Neural cell (in vitro differentiated cells): ENCODE measurements around the gene CCND1. TPM values are rescaled to one million over a fixed set of nuclear protein-coding genes. Genes with fewer than 3 reads are reported as not detected.

ENCODE experiments used
- H2AFZ ChIP-seq: fragments of 200-600, 300-800 bp; sonication (generic), shearing (Covaris generic); 2 replicates; pipeline ENCODE4 v1.6.0; 2014; ENCODE audit warnings: low read depth, mild to moderate bottlenecking, antibody characterized with exemption, low read length, moderate library complexity
- H3F3A ChIP-seq: fragments of 200-600 bp; shearing (Covaris generic); 2 replicates; pipeline ENCODE4 v1.6.1; 2016; ENCODE audit warnings: mild to moderate bottlenecking, moderate library complexity, mixed read lengths, antibody characterized with exemption, low read length; ENCODE audit not compliant: insufficient read depth, poor library complexity, severe bottlenecking
- H3K27ac ChIP-seq: fragments of 200-600, 300-800 bp; sonication (generic), shearing (Covaris generic); 2 replicates; pipeline ENCODE4 v1.5.1; 2014; ENCODE audit warnings: mild to moderate bottlenecking, low read length, moderate library complexity
- H3K27me3 ChIP-seq: fragments of 300-800, 200-600 bp; sonication (generic), shearing (Covaris generic); 2 replicates; pipeline ENCODE4 v1.6.0; 2014; ENCODE audit warnings: mild to moderate bottlenecking, low read depth, low read length, moderate library complexity; ENCODE audit not compliant: insufficient read depth
- H3K36me3 ChIP-seq: fragments of 300-800, 200-600 bp; sonication (generic), shearing (Covaris generic); 2 replicates; pipeline ENCODE4 v1.5.1; 2014; ENCODE audit warnings: mild to moderate bottlenecking, antibody characterized with exemption, low read length, moderate library complexity; ENCODE audit not compliant: insufficient read depth
- H3K4me2 ChIP-seq: fragments of 300-800, 200-600 bp; sonication (generic), shearing (Covaris generic); 2 replicates; pipeline ENCODE4 v1.6.0; 2014; ENCODE audit warnings: mild to moderate bottlenecking, low read length
- H3K4me3 ChIP-seq: fragments of 300-800, 200-600 bp; sonication (generic), shearing (Covaris generic); 2 replicates; pipeline ENCODE4 v1.5.1; 2014; ENCODE audit warnings: mild to moderate bottlenecking, low read length, moderate library complexity
- H3K79me2 ChIP-seq: fragments of 200-600 bp; shearing (Covaris generic); replicated peaks from 2 replicates; pipeline ENCODE4 v1.6.0; 2014; ENCODE audit warnings: mild to moderate bottlenecking, low read length, moderate library complexity; ENCODE audit not compliant: insufficient read depth
- H3K9ac ChIP-seq: fragments of 300-800, 200-600 bp; sonication (generic), shearing (Covaris generic); 2 replicates; pipeline ENCODE4 v1.6.1; 2016; ENCODE audit warnings: mild to moderate bottlenecking, low read length, mixed read lengths
- H3K9me2 ChIP-seq: fragments of 200-600 bp; shearing (Covaris generic); 2 replicates; pipeline ENCODE4 v1.6.1; 2016; ENCODE audit warnings: mild to moderate bottlenecking, low read length, mixed read lengths; ENCODE audit not compliant: insufficient read depth
- H3K9me3 ChIP-seq: fragments of 200-600, 300-800 bp; sonication (generic), shearing (Covaris generic); 2 replicates; pipeline ENCODE4 v1.6.1; 2016; ENCODE audit warnings: mild to moderate bottlenecking, mixed run types, low read length, moderate library complexity, mixed read lengths
- H4K20me1 ChIP-seq: fragments of 200-600 bp; shearing (Covaris generic); 2 replicates; pipeline ENCODE4 v1.6.1; 2016; ENCODE audit warnings: mild to moderate bottlenecking, mixed run types; ENCODE audit not compliant: insufficient read depth
- CTCF ChIP-seq: fragments of 450-650 bp; IDR thresholded peaks from 2 replicates; pipeline ENCODE4 v1.5.1; 2014; ENCODE audit warnings: antibody characterized with exemption, mild to moderate bottlenecking, moderate library complexity; ENCODE audit not compliant: poor library complexity, severe bottlenecking
- EP300 ChIP-seq: fragments of 450-650 bp; conservative IDR thresholded peaks from 2 replicates; pipeline ENCODE4 v1.6.1; 2014; ENCODE audit warnings: antibody characterized with exemption, mild to moderate bottlenecking, moderate library complexity; ENCODE audit not compliant: poor library complexity, severe bottlenecking
- EZH2 ChIP-seq: fragments of 200-600, 300-800 bp; shearing (Covaris generic), sonication (generic); IDR thresholded peaks from 2 replicates; pipeline ENCODE4 v1.6.1; 2014; ENCODE audit warnings: antibody characterized with exemption, low read length, borderline replicate concordance, mild to moderate bottlenecking; ENCODE audit not compliant: insufficient read depth, poor library complexity, severe bottlenecking
- MXI1 ChIP-seq: fragments of 450-650 bp; conservative IDR thresholded peaks from 2 replicates; pipeline ENCODE4 v1.6.1; 2014; ENCODE audit warnings: antibody characterized with exemption, mild to moderate bottlenecking; ENCODE audit not compliant: poor library complexity, severe bottlenecking
- POLR2AphosphoS5 ChIP-seq: IDR thresholded peaks from 2 replicates; pipeline ENCODE4 v1.6.1; 2012
- RAD21 ChIP-seq: fragments of 450-650 bp; conservative IDR thresholded peaks from 2 replicates; pipeline ENCODE4 v1.6.1; 2014; ENCODE audit warnings: antibody characterized with exemption, mild to moderate bottlenecking, moderate library complexity
- REST ChIP-seq: IDR thresholded peaks from 2 replicates; pipeline ENCODE4 v1.6.1; 2012; ENCODE audit warnings: borderline replicate concordance
- SMC3 ChIP-seq: fragments of 450-650 bp; conservative IDR thresholded peaks from 2 replicates; pipeline ENCODE4 v1.6.1; 2014; ENCODE audit warnings: antibody characterized with exemption, mild to moderate bottlenecking, moderate library complexity; ENCODE audit not compliant: poor library complexity
- TAF1 ChIP-seq: IDR thresholded peaks from 2 replicates; pipeline ENCODE4 v1.6.1; 2012; ENCODE audit warnings: low read depth
- polyA plus RNA-seq: library from polyadenylated mRNA; depleted of rRNA; stranded (reverse); fragments of >200 nt; gene quantifications from 2 replicates; pipeline ENCODE4 v1.2.3, GENCODE V29; 2014

CCND1 gene
- polyA plus RNA-seq, 1 donor from 2014 or later, result 2.7 TPM

GRCh38 chr11:69658626-69659450 is 17.9 kb downstream of the CCND1 start:
- Histone ChIP-seq H4K20me1 (no peaks in the 10 kb centered on the region), H3K79me2 (no peaks in the 10 kb centered on the region), H3K4me2 (no peak overlapping the region), H3K9ac (no peak overlapping the region), H3K27me3 (no peaks in the 10 kb centered on the region), H3F3A (no peaks in the 10 kb centered on the region), H3K27ac (no peak overlapping the region), H2AFZ (no peak overlapping the region), H3K9me3 (no peaks in the 10 kb centered on the region), H3K9me2 (no peaks in the 10 kb centered on the region), H3K4me3 (no peak overlapping the region), H3K36me3 (no peaks in the 10 kb centered on the region)
- TF ChIP-seq SMC3 (no peak), MXI1 (no peak), RAD21 (no peak), EP300 (no peak), TAF1 (no peak), REST (no peak), POLR2AphosphoS5 (no peak), EZH2 (no peak), CTCF (no peak)

DNA sequence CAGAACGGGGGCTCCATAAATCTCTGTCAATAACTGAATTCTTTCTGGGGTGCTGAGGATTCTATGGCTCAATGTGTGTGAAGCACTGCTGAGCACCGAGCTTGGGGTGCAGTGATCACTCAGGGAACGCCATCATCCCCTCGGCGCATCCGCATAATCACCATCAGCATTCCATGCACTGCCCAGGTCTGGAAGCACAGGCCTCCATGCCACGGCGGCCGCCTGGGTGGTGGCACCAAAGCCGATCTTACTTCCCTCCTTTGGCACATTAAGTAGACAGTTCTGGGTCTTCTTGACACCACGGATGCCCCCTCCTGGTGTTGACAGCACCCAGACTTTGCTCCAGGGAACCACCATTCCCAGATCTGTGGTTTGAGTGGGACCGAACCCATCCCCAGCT is 18.6 kb downstream of the CCND1 start:
- Histone ChIP-seq H3K27me3 (no peaks in the 10 kb centered on the region), H3F3A (no peaks in the 10 kb centered on the region), H3K9me3 (no peaks in the 10 kb centered on the region), H3K36me3 (no peaks in the 10 kb centered on the region), H4K20me1 (no peaks in the 10 kb centered on the region), H3K4me3 (no peak overlapping the region), H3K27ac (no peak overlapping the region), H3K9ac (no peak overlapping the region), H3K79me2 (no peaks in the 10 kb centered on the region), H3K4me2 (no peak overlapping the region), H3K9me2 (no peaks in the 10 kb centered on the region), H2AFZ (no peak overlapping the region)
- TF ChIP-seq EP300 (no peak), EZH2 (no peak), SMC3 (no peak), REST (no peak), RAD21 (no peak), CTCF (no peak), TAF1 (no peak), POLR2AphosphoS5 (no peak), MXI1 (no peak)
